Mammary epithelial cell (primary cell): ENCODE data around the gene SPATA31D3.

Experiments used
- CTCF ChIP-seq, 2 donors: IDR thresholded peaks in 1 of 2; conservative IDR thresholded peaks in 1 of 2; 2 replicates each; pipeline ENCODE4 v1.5.1; 2011 to 2012; ENCODE audit warnings: inconsistent platforms in 2 of 2, low read length in 2 of 2, mild to moderate bottlenecking in 2 of 2, control low read depth in 1 of 2, low read depth in 1 of 2; ENCODE audit not compliant: insufficient read depth in 1 of 2; ENCODE audit errors: extremely low read depth in 1 of 2
- EZH2 ChIP-seq: IDR thresholded peaks from 2 replicates; pipeline ENCODE4 v1.6.1; 2012; ENCODE audit warnings: low read length, inconsistent platforms, borderline replicate concordance

GRCh38 chr9:81979196-81979595 lies 35.9 kb downstream of the SPATA31D3 start:
- TF ChIP-seq CTCF (conservative IDR thresholded peaks at IDR 0.05 in 1 of 2, IDR thresholded peaks at IDR 0.05 in 1 of 2; ENCODE audit: extremely low read depth in 1 of 2, insufficient read depth in 1 of 2, low read depth in 1 of 2, low read length in 2 of 2) (no peak), EZH2 (no peak)
